ENCODE results near the gene MGAT4A.

- no peak for TF ChIP-seq POLR2AphosphoS5 (IDR thresholded peaks at IDR 0.05; ENCODE audit: insufficient read depth in 1 of 2, low read depth in 1 of 2)
- no peak for TF ChIP-seq CTCF (IDR thresholded peaks at IDR 0.05)
- TF ChIP-seq POLR2A (IDR thresholded peaks at IDR 0.05): no peak
These were observed 19.4 kb downstream of the MGAT4A start for GRCh38 chr2:98711506-98711905.

Data from vagina (tissue), 2 donors.